Left renal pelvis (tissue), 4 donors: Measurements from ENCODE around the gene KIAA1958. TPM values are rescaled to one million over a fixed set of nuclear protein-coding genes. Genes with fewer than 3 reads are reported as not detected.

ENCODE experiments used
- DNase-seq, 4 donors: peaks; one replicate each; pipeline ENCODE4 v3.0.0-alpha.2; 2013; ENCODE audit warnings: low read depth in 4 of 4, low spot score in 3 of 4
- polyA plus RNA-seq, 4 donors: library from polyadenylated mRNA; unstranded; fragments of 120-200 nt; gene quantifications; one replicate each; pipeline ENCODE4 v1.2.1, GENCODE V29; 2013; ENCODE audit not compliant: insufficient read length in 4 of 4

KIAA1958 gene
- polyA plus RNA-seq, 4 donors: 5.7 to 15.9 (median 13.7) TPM

DNA sequence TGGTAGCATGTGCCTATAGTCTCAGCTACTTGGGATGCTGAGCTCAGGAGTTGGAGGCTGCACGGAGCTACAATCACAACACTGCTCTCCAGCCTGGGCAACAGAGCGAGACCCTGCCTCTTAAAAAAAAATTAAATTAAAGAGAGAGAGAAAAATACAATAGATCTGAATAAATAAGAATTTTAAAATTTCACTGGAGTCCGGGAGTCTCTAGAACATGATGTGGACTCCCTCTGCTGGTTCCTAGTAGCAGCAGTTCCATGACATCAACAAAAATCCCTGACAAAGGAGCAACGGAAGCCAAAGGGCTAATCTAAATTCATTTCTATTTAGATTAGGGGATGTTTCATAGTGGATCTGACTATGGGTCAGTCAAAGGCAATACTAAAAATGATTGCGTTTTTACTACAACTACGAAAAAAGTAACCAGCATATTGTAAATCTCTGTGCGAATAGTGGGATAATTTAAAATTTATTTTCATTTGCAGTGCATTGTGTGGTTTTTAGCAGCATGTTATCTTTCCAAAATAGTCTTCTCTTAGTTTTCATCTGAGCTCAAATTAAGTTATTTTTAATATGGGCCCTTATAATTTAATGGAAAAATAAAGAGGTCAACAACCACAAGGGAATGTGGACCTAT lies 224.5 kb downstream of the KIAA1958 start:
- DNase-seq: no peak

DNA sequence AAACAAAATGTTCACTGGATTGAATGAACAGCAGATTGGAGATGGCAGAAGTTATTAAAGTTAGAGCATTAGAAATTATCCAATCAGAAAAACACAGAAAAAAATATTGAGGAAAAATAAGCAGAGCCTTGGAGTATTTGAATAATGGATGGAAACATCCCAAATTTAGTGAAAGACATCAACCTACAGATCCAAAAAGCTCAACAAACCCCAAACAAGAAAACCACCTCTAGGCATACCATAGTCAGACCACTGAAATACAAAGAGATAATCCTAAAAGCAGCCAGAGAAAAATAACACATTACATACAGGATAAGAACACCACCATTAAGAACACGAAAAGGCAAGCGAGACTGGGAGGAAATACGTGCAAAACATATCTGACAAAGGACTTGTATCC lies 226.1 kb downstream of the KIAA1958 start:
- DNase-seq: no peak

DNA sequence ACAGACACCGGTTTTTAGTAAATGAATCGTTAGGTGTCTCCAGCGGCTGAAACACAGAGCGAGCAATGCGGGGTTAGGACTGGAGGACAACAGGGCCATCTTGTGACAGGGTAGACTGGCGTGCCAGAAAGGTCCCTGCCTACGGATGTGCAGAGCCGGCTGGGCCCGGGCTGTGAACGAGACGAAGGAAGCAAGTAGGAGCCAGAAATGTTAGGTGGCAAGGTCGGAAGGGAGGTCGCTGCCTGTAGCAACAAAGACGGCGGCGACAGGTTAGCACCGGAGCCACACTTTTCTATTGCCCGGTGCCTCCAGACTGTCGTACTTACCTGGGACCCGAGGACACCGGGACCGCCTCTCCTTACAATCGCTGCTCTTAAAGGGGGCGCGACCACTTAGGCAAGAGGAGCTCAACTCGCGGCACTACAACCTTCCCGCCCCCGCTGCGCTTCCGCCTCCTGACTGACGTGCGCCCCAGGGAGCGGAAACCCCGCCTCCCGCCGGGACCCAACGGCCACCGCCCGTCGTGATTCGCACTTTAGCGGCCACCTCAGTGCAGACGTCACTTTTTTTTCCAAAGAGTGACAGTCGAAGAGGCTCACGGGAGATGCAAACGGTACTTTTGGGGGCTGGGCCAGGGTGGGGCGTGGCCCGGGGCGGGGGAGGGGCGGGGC lies 231.2 kb downstream of the KIAA1958 start, which contains the start of gene INIP:
TSS of gene INIP (minus strand) at position 457 of the 671 bp plus-strand sequence. CDS start 1,632 bp downstream, outside the sequence.
- DNase-seq: peak; percentile 90 to 95 (median 92)

Other genes starting within 250 kb of the KIAA1958 start
- gene PTBP3, start 153.2 kb upstream of the KIAA1958 start, polyA plus RNA-seq: 100 to 1,000 TPM in 2 of 4 donors, 10 to 100 TPM in 2; 28.5 to 114 (median 97.6) TPM
- gene HSDL2, start 106.7 kb upstream of the KIAA1958 start, polyA plus RNA-seq: 100 to 1,000 TPM in 3 of 4 donors, 10 to 100 TPM in 1; 43.0 to 120 (median 101) TPM
- 10 to 100 TPM; 24.9 to 39.0 (median 30.8) TPM for gene INIP, start 231.3 kb downstream of the KIAA1958 start, polyA plus RNA-seq